ENCODE results near the gene CBL.

- TF ChIP-seq, protein P1, sequence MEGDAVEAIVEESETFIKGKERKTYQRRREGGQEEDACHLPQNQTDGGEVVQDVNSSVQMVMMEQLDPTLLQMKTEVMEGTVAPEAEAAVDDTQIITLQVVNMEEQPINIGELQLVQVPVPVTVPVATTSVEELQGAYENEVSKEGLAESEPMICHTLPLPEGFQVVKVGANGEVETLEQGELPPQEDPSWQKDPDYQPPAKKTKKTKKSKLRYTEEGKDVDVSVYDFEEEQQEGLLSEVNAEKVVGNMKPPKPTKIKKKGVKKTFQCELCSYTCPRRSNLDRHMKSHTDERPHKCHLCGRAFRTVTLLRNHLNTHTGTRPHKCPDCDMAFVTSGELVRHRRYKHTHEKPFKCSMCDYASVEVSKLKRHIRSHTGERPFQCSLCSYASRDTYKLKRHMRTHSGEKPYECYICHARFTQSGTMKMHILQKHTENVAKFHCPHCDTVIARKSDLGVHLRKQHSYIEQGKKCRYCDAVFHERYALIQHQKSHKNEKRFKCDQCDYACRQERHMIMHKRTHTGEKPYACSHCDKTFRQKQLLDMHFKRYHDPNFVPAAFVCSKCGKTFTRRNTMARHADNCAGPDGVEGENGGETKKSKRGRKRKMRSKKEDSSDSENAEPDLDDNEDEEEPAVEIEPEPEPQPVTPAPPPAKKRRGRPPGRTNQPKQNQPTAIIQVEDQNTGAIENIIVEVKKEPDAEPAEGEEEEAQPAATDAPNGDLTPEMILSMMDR (conservative IDR thresholded peaks at IDR 0.05; ENCODE audit: low read length), result no peak
- TF ChIP-seq EZH2phosphoT487 (IDR thresholded peaks at IDR 0.05; ENCODE audit: borderline replicate concordance, low read depth, low read length), result no peak
These were observed 13.1 kb upstream of the CBL start for GRCh38 chr11:119193001-119193400.
